CD4-positive, alpha-beta T cell treated with Interleukin-15 for 1 hour (primary cell): ENCODE data around the gene HNF1B.
A peak's percentile ranks its signal among the peaks of the same experiment; 100 is the strongest.

ENCODE experiments used
- DNase-seq: peaks from one replicate; pipeline ENCODE4 v3.0.0-alpha.2; 2020

The HNF1B gene

DNA sequence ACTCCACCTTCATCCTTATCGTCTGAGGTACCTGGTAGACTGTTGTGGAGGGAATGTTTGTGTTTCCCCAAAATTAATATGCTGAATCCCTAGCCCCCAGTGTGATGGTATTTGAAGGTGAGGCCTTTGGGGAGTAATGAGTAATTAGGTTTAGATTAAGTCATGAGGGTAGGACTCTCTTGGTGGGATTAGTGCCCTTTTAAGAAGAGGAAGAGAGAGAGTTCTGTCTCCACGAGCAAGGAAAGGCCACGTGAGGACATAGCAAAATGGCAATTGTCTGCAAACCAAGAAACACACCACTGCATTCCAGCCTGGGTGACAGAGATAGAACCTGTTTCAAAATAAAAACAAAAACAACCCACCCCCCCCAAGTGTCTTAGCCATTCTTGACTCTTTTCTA is 80.6 kb downstream of the HNF1B start:
- DNase-seq = no peak

- DNase-seq = no peak
Measured at GRCh38 chr17:37662353-37662752, 82.5 kb downstream of the HNF1B start.

GRCh38 chr17:37661400-37662014 is 83.4 kb downstream of the HNF1B start:
- DNase-seq = no peak

DNA sequence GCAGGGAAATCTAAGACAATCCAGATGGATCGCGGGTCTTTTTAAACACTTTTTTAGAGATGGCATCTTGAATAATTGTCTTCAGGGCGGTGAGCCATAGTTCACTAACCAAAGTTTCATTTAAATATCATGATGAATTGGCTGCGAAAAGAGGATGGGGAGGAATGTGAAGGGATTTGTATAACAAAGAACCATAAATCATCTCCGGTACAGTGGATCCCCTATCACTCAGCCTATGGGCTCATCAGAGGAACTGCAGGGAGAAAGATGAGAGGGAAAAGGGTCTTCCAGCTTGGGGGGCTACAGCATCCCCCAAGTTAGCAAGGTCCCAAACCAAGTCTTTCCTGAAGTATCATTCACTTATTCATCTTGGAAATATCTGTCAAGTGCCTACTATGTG is 84.9 kb downstream of the HNF1B start:
- DNase-seq = no peak

DNA sequence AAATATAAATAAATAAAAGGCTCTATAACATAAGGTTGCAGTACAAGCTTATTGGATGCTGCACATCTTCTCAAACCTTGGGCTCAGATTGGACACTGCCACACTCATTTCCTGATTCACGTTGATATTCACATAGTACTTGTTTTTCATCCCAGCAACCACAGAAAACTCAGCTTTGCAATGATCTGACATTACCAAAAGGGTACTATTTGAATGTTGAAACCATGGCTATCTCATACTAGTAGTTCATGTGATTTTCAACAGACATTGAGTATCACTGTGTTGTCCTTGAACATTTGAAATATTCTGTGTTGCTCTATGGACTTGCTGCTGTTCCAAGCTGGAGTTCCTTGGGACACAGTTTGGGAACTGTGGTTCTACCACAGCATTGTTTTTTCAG is 87.7 kb downstream of the HNF1B start:
- DNase-seq = no peak

- no peak for DNase-seq
Measured at GRCh38 chr17:37651849-37652248, 93.0 kb downstream of the HNF1B start.

- DNase-seq = no peak
Measured at GRCh38 chr17:37650419-37651003, 94.3 kb downstream of the HNF1B start.

DNA sequence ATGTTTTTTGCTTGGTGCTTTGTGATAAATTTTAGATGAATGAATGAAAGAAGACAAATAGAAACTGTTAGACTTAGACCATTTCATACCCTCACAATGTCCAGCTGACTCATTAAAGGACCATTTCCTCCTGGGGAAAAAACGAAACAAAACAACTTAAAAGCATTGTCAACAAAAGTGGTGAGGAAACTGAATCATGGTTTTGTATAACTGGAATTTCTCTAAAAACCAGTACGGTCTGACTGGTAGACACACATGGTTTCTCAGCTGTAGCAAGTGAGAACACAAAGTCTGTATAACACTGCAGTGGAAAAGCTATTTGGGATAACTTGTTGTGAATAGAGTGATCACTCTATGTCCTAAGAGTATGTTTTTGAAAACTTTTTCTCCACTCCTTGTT is 96.3 kb downstream of the HNF1B start:
- no peak for DNase-seq

GRCh38 chr17:37647856-37648255 is 97.0 kb downstream of the HNF1B start:
- no peak for DNase-seq

- no peak for DNase-seq
Measured at GRCh38 chr17:37643869-37644268, 101.0 kb downstream of the HNF1B start.

GRCh38 chr17:37643118-37643766 is 101.6 kb downstream of the HNF1B start, which contains the start of gene DDX52:
Gene DDX52 (minus strand): TSS chr17:37643446. CDS start chr17:37643420, 26 bp downstream.
- DNase-seq = peak; percentile 92

GRCh38 chr17:37642681-37643080 is 102.2 kb downstream of the HNF1B start:
- no peak for DNase-seq

GRCh38 chr17:37640015-37640414 is 104.8 kb downstream of the HNF1B start:
- DNase-seq = no peak

GRCh38 chr17:37637956-37638355 is 106.9 kb downstream of the HNF1B start:
- DNase-seq = no peak
